NCI-H1694 (cell line): ENCODE results near the gene TXNDC12.
A peak's percentile ranks its signal among the peaks of the same experiment; 100 is the strongest.
"Not testable (repeated sequence)": the region's sequence is repeated elsewhere in the genome, so short reads cannot be mapped to it uniquely, and the experiment has no call there.

ENCODE experiments used
- DNase-seq: peaks from one replicate; lab custom pipeline; 2025; lab: John Stamatoyannopoulos, UW

The TXNDC12 gene

GRCh38 chr1:52055066-52055865 is at the start of gene TXNDC12:
Gene TXNDC12 (minus strand): TSS chr1:52055191. CDS start chr1:52055096, 95 bp downstream.
- DNase-seq, result peak; percentile 84

GRCh38 chr1:52102336-52103013 is 47.5 kb upstream of the TXNDC12 start:
- DNase-seq, result no peak

- DNase-seq, result no peak
These were observed 43.3 kb upstream of the TXNDC12 start for GRCh38 chr1:52098139-52098871.

- no peak for DNase-seq
These were observed 41.2 kb upstream of the TXNDC12 start for GRCh38 chr1:52096216-52096615.

- DNase-seq, result not testable (repeated sequence)
These were observed 39.3 kb upstream of the TXNDC12 start for GRCh38 chr1:52094300-52094699.

- not testable (repeated sequence) for DNase-seq
These were observed 32.9 kb upstream of the TXNDC12 start for GRCh38 chr1:52087892-52088291.

GRCh38 chr1:52080014-52080415 is 25.0 kb upstream of the TXNDC12 start:
- DNase-seq, result no peak

GRCh38 chr1:52077277-52077676 is 22.3 kb upstream of the TXNDC12 start:
- not testable (repeated sequence) for DNase-seq

- DNase-seq, result no peak
These were observed 17.3 kb upstream of the TXNDC12 start for GRCh38 chr1:52072291-52072690.

- DNase-seq, result no peak
These were observed 15.7 kb upstream of the TXNDC12 start for GRCh38 chr1:52070704-52071103.

GRCh38 chr1:52063192-52063591 is 8.2 kb upstream of the TXNDC12 start:
- DNase-seq, result no peak

- no peak for DNase-seq
These were observed 5.8 kb upstream of the TXNDC12 start for GRCh38 chr1:52060822-52061221.

GRCh38 chr1:52059888-52060287 is 4.9 kb upstream of the TXNDC12 start:
- DNase-seq, result no peak

GRCh38 chr1:52059321-52059720 is 4.3 kb upstream of the TXNDC12 start:
- no peak for DNase-seq

GRCh38 chr1:52057876-52058415 is 3.0 kb upstream of the TXNDC12 start:
- DNase-seq, result no peak

- no peak for DNase-seq
These were observed 2.3 kb upstream of the TXNDC12 start for GRCh38 chr1:52057255-52057654.

- no peak for DNase-seq
These were observed 1.9 kb upstream of the TXNDC12 start for GRCh38 chr1:52056937-52057231.

- peak; percentile 96 for DNase-seq
These were observed 1.4 kb upstream of the TXNDC12 start, which contains the start of gene BTF3L4 for GRCh38 chr1:52056163-52056936. Gene BTF3L4 (plus strand): TSS chr1:52056295. CDS start chr1:52059848, 3,553 bp downstream.

- no peak for DNase-seq
These were observed 823 bp upstream of the TXNDC12 start for GRCh38 chr1:52055866-52056162.

- no peak for DNase-seq
These were observed 410 bp downstream of the TXNDC12 start for GRCh38 chr1:52054496-52055065.

- DNase-seq, result no peak
These were observed 1.1 kb downstream of the TXNDC12 start for GRCh38 chr1:52053862-52054261.

GRCh38 chr1:52049337-52049736 is 5.7 kb downstream of the TXNDC12 start:
- not testable (repeated sequence) for DNase-seq
